LoVo (cell line): ENCODE results near the gene AMZ2.
"Not testable (repeated sequence)": the region's sequence is repeated elsewhere in the genome, so short reads cannot be mapped to it uniquely, and the experiment has no call there.

Experiments
- DNase-seq: peaks from one replicate; pipeline ENCODE4 v3.0.0-alpha.2; 2016; ENCODE audit warnings: low spot score

The AMZ2 gene

GRCh38 chr17:68247445-68248198 is at the start of gene AMZ2:
AMZ2 (plus strand) TSS chr17:68248043; CDS start chr17:68250188, 2,145 bp downstream.
- peak; percentile 91 for DNase-seq

DNA sequence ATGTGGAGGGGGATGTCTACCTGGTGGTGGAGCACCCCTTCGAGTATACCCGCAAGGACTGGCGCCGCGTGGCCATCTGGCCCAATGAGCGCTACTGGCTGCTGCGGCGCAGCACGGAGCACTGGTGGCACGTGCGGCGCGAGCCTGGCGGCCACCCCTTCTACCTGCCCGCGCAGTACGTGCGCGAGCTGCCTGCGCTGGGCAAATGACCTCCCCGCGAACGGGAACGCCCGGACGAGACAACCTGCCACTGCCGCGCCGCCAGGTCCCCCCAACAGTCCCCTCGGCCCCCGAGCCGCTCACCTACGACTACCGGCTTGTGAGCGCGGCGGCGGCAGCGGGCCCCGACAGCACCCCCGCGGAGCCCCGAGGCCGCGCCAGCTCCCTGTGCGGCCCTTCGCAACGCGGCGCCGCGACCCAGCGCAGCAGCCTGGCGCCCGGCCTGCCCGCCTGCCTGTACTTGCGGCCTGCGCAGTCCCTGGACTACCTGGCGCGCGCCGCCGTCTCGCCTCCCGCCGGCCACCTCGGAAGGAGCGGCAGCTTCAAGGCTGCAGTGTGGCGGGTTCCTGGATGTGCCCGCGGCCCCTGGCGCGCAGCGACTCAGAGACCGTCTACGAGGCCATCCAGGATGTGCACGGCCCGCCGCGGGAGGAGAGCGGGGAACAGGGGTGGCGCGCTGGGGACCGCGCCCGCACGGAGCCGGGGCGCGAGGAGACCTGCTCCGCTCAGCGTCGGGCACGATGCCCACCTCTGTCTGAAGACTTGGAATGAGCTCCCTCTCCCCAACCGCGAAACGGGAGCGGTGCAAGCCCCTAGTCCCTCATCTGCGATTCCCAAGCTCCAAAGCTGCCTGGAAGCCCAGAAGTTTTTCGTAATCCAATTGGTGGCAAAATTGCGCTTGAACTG is 48.7 kb upstream of the AMZ2 start:
- no peak for DNase-seq

DNA sequence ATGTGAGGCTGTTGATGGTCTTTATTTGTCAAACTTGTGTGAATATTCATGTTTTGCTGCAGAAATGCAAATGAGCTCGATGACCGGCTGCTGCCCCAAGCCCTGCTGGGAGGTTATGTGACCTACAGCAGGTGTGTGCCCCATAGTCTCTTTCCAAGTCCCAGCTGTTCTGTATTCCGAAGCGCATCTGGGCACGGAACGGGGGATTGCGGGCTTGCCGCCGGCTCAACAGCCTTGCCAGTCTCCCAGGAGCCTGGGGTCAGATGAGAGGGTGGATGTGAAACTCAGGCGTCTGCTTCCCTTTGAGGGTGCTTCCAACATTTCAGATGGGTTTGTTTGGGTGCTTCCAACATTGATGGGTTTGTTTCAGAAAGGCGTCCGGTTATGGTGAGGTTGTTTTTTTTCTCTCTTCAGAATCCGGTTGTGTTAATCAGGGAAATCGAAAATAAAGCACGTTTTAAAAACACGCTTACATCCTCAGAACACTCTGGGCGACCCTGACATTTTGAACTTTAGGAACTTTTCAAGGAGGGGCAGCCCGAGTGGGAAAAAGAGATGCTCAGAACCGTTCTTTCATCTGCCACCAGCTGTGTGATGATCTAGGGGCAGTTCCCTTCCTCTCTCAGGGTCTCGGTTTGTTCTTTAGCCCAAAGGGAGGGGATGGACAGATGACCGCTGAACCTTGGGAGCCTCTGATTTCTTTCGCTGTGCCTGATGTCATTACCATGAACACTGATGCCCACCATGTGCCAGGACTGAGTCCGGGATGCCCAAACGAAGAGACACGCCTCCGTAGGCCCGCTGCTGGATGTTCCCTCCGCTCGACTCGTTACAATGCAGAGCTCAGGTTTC is 47.8 kb upstream of the AMZ2 start:
- no peak for DNase-seq

DNA sequence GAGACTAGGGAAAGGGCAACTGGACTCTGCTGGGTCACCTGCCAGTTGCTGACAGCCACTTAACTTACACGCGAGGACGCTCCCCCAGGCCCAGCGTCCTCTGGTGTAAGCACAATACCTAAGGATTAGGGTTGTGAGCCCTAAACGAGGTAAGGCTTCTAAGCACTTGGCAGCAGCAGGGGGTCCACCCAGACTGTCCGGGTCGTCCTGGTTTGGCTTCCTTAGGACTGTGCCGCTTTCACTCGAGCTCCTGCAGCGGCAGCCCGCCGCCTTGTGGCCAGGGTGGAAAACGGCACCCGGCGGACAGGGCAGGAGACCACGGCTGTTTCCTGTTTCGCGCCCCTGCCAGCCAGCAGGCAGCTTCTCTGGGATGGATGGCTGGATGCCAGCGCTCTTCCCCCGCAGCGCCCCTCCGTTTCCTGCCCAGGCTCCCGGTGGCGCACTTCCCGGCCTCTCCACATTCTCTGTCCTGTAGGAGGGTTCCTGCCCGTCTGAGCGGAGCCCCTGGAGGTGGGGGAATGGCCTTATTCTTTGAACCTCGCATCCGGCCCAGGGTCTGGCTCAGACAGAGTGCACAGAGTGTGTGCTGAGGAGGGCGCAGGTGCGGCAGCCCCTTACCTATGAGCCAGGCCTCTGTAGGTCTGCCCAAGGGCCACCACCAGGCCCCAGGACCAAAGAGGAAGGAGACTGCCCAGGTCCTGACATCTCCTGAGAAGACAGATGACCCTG is 47.0 kb upstream of the AMZ2 start:
- peak; percentile 73 for DNase-seq

- not testable (repeated sequence) for DNase-seq
Measured at GRCh38 chr17:68201418-68201771, 46.4 kb upstream of the AMZ2 start.

DNA sequence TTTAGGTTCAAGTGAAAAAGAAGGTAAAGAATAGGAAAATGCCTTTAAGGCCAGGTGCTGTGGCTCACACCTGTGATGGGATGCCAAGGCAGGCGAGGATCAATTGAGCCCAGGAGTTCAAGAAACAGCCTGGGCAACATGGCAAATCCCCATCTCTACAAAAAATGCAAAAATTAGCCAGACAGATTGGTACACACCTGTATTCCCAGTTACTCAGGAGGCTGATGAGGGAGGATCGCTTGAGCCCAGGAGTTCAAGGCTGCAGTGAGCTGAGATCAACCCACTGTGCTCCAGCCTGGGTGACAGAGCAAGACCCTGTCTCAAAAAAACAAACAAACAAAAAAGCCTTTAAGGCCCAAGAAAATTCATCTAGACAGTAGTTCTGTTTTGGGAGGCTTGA is 45.5 kb upstream of the AMZ2 start:
- DNase-seq, result not testable (repeated sequence)

- peak; percentile 40 for DNase-seq
Measured at GRCh38 chr17:68204736-68205135, 43.1 kb upstream of the AMZ2 start.

GRCh38 chr17:68205251-68205807 is 42.5 kb upstream of the AMZ2 start:
- DNase-seq, result peak; percentile 91

- peak; percentile 10 for DNase-seq
Measured at GRCh38 chr17:68205808-68206720, 41.8 kb upstream of the AMZ2 start.

DNA sequence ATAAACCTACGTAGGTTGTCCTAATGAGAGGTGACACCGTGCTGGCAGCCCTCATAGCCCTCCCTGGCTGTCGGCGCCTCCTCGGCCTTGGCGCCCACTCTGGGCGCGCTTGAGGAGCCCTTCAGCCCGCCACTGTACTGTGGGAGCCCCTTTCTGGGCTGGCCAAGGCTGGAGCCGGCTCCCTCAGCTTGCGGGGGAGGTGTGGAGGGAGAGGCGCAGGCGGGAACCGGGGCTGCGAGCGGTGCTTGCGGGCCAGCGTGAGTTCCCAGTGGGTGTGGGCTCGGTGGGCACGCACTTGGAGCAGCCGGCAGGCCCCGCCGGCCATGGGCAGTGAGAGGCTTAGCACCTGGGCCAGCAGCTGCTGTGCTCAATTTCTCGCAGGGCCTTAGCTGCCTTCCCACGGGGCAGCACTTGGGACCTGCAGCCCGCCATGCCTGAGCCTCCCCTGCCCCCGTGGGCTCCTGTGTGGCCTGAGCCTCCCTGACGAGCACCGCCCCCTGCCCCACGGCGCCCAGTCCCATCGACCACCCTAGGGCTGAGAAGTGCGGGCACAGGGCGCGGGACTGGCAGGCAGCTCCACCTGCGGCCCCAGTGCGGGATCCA is 40.1 kb upstream of the AMZ2 start:
- no peak for DNase-seq

- not testable (repeated sequence) for DNase-seq
Measured at GRCh38 chr17:68208651-68209050, 39.2 kb upstream of the AMZ2 start.

DNA sequence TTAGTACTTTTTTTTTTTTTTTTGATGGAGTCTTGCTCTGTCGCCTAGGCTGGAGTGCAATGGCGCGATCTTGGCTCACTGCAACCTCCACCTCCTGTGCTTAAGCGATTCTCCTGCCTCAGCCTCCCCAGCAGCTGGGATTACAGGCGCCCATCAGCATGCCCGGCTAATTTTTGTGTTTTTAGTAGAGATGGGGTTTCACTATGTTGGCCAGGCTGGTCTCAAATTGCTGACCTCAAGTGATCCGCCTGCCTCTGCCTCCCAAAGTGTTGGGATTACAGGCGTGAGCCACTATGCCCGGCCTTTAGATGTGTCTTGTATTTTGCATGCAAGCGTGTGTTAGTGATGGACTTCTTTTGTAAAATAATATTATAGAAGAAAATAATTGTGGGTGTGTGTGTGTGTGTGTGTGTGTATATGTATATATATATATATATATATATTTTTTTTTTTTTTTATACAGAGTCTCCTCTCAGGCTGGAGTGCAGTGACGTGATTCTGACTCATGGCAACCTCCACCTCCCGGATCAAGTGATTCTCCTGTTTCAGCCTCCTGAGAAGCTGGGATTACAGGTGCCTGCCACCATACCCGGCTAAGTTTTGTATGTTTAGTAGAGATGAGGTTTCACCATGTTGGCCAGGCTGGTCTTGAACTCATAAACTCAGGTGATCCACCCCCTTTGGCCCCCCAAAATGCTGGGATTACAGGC is 38.5 kb upstream of the AMZ2 start:
- not testable (repeated sequence) for DNase-seq

- DNase-seq, result no peak
Measured at GRCh38 chr17:68210570-68211315, 37.1 kb upstream of the AMZ2 start.

DNA sequence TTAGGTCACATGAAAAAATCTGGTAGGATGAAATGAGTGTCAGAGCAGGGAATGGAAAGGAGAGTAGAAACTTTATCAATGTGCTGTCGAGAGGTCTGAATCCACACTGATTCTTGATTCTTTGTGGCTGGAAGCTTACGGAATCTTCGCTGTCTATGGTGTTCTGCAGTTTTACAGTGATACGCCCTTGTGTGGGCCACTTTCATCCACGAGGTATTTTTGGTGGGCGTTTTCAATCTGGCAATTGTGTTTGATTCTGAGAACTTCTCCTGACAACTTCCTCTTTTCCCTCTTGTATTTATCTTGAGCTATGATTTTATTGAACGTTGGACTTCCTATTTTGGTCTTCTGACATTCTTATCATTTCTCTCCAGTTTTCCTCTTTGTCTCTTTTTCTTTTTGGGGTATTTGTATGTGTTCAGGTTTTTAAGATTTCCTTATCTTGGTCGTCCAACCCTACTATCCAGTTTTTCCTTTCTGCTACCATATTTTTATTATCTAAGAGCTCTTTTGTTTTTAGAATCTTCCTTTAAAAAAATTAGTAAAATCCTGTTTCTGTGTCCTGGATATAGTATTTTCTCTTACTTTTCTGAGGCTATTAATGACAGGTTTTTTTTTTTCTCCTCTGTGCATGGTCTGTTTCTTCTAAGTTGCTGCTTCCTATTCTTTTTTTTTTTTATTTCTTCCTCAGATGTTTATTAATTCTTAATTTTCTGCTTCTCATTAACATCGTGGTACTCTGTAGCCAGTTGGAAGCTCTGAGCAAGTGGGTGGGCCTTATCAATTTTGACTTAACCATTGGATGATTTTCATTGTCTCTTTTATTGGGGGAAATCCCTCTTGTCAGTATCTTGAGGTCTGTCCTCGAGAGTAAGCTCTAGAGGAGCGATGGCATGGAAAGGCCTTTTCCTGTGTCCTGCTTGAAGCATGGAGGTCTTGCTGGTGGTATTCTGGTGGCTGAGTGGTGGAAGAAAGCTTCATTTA is 34.1 kb upstream of the AMZ2 start:
- not testable (repeated sequence) for DNase-seq

GRCh38 chr17:68215453-68215852 is 32.4 kb upstream of the AMZ2 start:
- DNase-seq, result not testable (repeated sequence)

DNA sequence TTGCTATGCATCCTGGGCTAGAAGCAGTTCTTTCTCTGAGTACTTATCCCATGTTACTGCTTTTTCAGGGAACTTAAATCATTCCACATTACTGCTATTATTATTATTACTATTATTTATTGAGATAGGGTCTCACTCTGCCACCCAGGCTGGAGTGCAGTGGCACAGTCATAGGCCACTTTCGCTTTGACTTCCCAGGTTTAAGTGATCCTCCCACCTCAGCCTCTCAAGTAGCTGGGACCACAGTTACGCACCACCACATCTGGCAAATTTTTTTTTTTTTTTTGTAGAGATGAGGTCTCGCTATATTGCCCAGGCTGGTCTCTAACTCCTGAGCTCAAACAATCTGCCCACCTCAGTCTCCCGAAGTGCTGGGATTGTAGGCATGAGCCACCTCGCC is 28.4 kb upstream of the AMZ2 start:
- not testable (repeated sequence) for DNase-seq

DNA sequence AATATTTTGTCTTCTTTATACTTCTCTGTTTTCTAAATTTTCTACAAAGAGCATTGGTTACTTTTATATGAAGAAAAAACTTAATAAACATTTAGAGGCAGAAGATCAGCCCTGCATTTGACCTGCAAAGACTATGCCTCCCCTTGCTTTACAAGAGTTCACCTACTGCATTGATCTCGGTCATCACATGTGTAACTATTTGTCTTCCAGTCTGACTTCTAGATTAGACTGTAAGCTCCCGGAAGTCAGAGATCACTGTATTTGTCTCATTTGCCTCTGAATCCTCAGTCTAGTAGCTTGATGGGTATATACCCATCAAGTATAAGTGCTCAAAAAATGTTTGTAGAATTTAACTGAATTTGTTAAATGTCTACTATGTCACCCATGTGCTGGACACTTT is 27.7 kb upstream of the AMZ2 start:
- DNase-seq, result not testable (repeated sequence)
